Heart left ventricle (tissue), 16 donors: ENCODE data around the gene RABL6. TPM values are rescaled to one million over a fixed set of nuclear protein-coding genes. Genes with fewer than 3 reads are reported as not detected.

Experiments used
- ATAC-seq, 4 donors: fragments of 200-7000 bp; cut with Tn5 transposase; one replicate each; pipeline ENCODE4 v1.9.1; 2020 to 2022; ENCODE audit warnings: moderate library complexity in 4 of 4, mild to moderate bottlenecking in 3 of 4, moderate number of reproducible peaks in 1 of 4
- DNase-seq, 5 donors: peaks; one replicate each; pipeline ENCODE4 v3.0.0-alpha.2; 2020
- H3K27ac ChIP-seq, 12 donors: fragments of 200-600 bp; sonication (generic) in 4 of 12; one replicate each; pipeline versions ENCODE4 v1.5.0 to v1.8.0; 2016 to 2022; ENCODE audit warnings: mild to moderate bottlenecking in 2 of 12
- H3K27me3 ChIP-seq, 9 donors: fragments of 200-600 bp; sonication (generic) in 2 of 9; one replicate each; pipeline versions ENCODE4 v1.5.1 to v1.8.0; 2016 to 2022; ENCODE audit warnings: mild to moderate bottlenecking in 3 of 9
- H3K36me3 ChIP-seq, 9 donors: fragments of 200-600 bp; sonication (generic) in 2 of 9; one replicate each; pipeline versions ENCODE4 v1.5.0 to v1.8.0; 2018 to 2022; ENCODE audit warnings: mild to moderate bottlenecking in 2 of 9
- H3K4me1 ChIP-seq, 12 donors: fragments of 200-600 bp; sonication (generic) in 4 of 12; one replicate each; pipeline versions ENCODE4 v1.5.0 to v1.8.0; 2016 to 2022; ENCODE audit warnings: mild to moderate bottlenecking in 3 of 12
- H3K4me3 ChIP-seq, 12 donors: fragments of 200-600 bp; sonication (generic) in 4 of 12; one replicate each; pipeline versions ENCODE4 v1.5.0 to v1.8.0; 2017 to 2022; ENCODE audit warnings: mild to moderate bottlenecking in 9 of 12, moderate library complexity in 4 of 12
- H3K9me3 ChIP-seq, 12 donors: fragments of 200-600 bp; sonication (generic) in 4 of 12; one replicate each; pipeline versions ENCODE4 v1.5.0 to v1.8.0; 2016 to 2022; ENCODE audit warnings: mild to moderate bottlenecking in 1 of 12
- POLR2A ChIP-seq, 2 donors: fragments of 450-650 bp; IDR thresholded peaks; one replicate each; pipeline ENCODE4 v1.6.1; 2017; ENCODE audit warnings: antibody characterized with exemption in 2 of 2, mild to moderate bottlenecking in 2 of 2, moderate library complexity in 2 of 2
- WGBS, 4 donors: extraction: QIAGEN DNeasy Blood & Tissue Kit in 2 of 4; methylation state at CpG; one replicate each; pipeline versions ENCODE4 v1.1.5 to v1.1.7; 2013 to 2018; 5-methylcytosine and 5-hydroxymethylcytosine counted together
- intact Hi-C, 10 donors: fragments of 100-400 bp; cut with DNase I; formaldehyde crosslinking; loops; one replicate each; pipeline versions ENCODE4 v1.11.1 to v1.14.2; 2022
- polyA plus RNA-seq, 2 donors: library from polyadenylated mRNA; stranded (reverse); fragments of 200-250 nt; gene quantifications; one replicate each; pipeline ENCODE4 v1.2.3, GENCODE V29; 2013
- total RNA-seq, 9 donors: library from RNA; depleted of rRNA in 2 of 9; stranded (reverse); fragments of >200 nt in 2 of 9; fragmentation: NEBNext Ultra II Directional in 3 of 9; extraction: Animal tissue kit (Norgen Biotek cat#: 25700) in 3 of 9; gene quantifications; one replicate each; pipeline versions ENCODE4 v1.1.0 to v1.2.4, GENCODE V29; 2016 to 2023
- TF ChIP-seq, protein P1 (sequence below), 12 donors: fragments of 200-600 bp; sonication (generic) in 4 of 12; IDR thresholded peaks; one replicate each; pipeline versions ENCODE4 v1.5.0 to v1.8.0; 2018 to 2022; ENCODE audit warnings: antibody characterized with exemption in 12 of 12, mild to moderate bottlenecking in 5 of 12
- donor health status: ischemic (EF 13 %, LVEDD 7.1; RV severe dilation, severe dysfunction).
- donor health status: healthy with polysubstance abuse.
- donor health status: DM: no; HTN: yes; CAD: no.
- donor health status: DM: no; HTN: no; CAD: no.
- donor health status: ischemic (EF 25% LVEDD 6.9; RV normal size, moderate dysfunction).
- donor health status: ischemic (EF 25% LVEDD 5.7; RV mildly dilated, moderate dysfunction).
- donor health status: healthy.
- donor health status: DM: yes; HTN: yes; CAD: no.
- donor health status: ischemic (EF 35%, LVEDD 5.7; RV mildly dilated, moderate dysfunction).
- donor health status: nonischemic (EF 11% LVEDD 7.7; RV severe dilation, severe dysfunction).
- donor health status: DM: yes; HTN: yes; CAD: no.
- donor health status: PGD.
- donor health status: ischemic (EF 29% LVEDD 5.4; RV normal size, mild dysfunction).
- donor health status: nonischemic (EF 23%, LVEDD 6.1; RV moderate dilation, normal function).

RABL6 gene
- total and polyA plus RNA-seq, 11 donors: 59.4 to 90.8 (median 71.6) TPM

DNA sequence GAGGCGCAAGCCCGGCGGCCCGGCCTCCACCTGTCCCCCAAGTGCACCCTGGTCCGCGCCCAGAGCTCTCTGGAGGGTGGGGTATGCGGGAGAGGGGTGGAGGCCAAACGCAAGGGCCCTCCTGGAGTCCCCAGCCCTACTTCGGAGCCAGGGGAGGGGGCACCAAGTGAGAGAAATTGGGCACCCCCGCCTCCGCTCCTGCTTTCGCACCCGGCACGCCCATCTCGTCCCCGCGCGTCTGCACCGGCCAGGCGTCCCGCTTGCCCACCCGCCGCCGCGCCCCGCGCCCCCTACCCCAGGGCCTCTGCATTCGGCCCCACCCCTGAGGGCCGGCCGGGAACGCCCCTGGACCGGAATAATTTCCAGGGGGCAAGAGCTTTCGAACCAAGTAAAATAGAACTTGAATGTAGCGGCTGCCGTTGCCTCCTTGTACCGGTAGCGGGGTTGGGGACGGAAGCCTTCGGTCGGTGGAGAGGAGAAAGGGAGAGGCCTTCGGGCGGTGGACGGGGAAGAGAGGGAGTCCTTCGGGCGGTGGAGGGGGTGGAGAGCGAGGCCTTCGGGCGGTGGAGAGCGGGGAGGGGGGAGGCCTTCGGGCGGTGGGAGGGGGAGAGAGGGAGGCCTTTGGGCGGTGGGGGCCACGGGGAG, 40.8 kb downstream of the RABL6 start:
- H3K27ac ChIP-seq: peak overlapping the region; percentile 59 to 97 (median 92)
- H3K4me1 ChIP-seq: peaks cover 10 to 68% (median 35%) of the 10 kb centered on the region in 12 donors
- peak overlapping the region; percentile 63 to 93 (median 84) for H3K4me3 ChIP-seq
- peak; percentile 15 to 41 (median 22) for ATAC-seq
- TF ChIP-seq, protein P1, sequence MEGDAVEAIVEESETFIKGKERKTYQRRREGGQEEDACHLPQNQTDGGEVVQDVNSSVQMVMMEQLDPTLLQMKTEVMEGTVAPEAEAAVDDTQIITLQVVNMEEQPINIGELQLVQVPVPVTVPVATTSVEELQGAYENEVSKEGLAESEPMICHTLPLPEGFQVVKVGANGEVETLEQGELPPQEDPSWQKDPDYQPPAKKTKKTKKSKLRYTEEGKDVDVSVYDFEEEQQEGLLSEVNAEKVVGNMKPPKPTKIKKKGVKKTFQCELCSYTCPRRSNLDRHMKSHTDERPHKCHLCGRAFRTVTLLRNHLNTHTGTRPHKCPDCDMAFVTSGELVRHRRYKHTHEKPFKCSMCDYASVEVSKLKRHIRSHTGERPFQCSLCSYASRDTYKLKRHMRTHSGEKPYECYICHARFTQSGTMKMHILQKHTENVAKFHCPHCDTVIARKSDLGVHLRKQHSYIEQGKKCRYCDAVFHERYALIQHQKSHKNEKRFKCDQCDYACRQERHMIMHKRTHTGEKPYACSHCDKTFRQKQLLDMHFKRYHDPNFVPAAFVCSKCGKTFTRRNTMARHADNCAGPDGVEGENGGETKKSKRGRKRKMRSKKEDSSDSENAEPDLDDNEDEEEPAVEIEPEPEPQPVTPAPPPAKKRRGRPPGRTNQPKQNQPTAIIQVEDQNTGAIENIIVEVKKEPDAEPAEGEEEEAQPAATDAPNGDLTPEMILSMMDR (IDR thresholded peaks at IDR 0.05): peak in 1 of 12 donors; percentile 2
- TF ChIP-seq POLR2A (IDR thresholded peaks at IDR 0.05): no peak
- intact Hi-C loops: loop anchor here in 9 of 10 donors (1.0 to 10.0 kb wide), 11 partner anchors 18 to 189 kb away; partner anchors contain the start of genes TMEM141 (in 6 of the 9), FBXW5 (in 5 of the 9), TRAF2 (in 3 of the 9) and C8G (in 2 of the 9)
- H3K36me3 ChIP-seq: peaks cover 0 to 15% (median 9%) of the 10 kb centered on the region in 9 donors
- H3K9me3 ChIP-seq: no peaks in the 10 kb centered on the region
- no peak for DNase-seq
- peaks cover 0 to 36% (median 15%) of the 10 kb centered on the region in 9 donors for H3K27me3 ChIP-seq
- 1 to 2% (median 1%) methylated on average over 16 to 53 of the region's 53 CpGs for WGBS, 4 donors

DNA sequence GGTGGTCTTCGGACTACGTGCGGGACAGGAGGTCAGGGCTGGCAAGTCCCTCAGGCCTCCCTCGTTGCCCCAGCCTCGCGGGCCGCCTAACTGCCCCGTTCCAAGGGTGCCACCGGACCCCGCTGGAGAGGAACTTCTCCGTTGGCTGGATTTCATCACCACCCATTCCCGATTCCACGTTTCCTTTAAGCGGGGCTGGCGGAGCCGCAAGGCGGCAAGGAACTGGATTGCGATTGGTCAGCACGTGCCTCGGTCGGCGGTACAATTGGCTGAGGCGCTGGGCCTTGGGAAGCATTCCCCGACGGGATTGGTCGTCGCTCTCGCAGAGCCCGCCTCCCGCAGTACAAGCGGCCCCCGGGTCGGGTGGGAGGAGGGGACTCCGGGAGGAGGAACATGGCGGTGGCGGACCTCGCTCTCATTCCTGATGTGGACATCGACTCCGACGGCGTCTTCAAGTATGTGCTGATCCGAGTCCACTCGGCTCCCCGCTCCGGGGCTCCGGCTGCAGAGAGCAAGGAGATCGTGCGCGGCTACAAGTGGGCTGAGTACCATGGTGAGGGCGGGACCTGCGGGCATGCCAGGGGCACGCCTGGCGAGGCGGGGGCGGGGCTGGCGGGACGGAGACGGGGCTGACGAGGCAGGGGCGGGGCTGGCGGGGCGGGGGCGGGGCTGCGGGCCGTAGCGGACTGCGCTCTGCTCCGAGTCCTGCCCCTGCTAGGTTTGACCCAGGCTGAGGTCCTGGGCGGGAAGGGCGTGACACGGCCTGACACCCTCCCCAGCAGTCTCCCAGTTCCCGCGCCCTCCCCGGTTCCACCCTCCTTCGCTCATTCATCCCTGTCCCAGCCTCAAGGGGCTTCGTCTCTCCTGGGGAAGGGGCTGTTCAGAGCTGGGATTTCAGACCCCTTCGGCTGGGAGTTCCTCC, 41.6 kb downstream of the RABL6 start, which contains the start of gene PHPT1:
TSS of gene PHPT1 (plus strand) at position 372 of the 922 bp plus-strand sequence. CDS start at position 394, 22 bp downstream.
- WGBS, 4 donors: 0 to 1% (median 0%) methylated on average over 33 to 77 of the region's 77 CpGs
- peak; percentile 84 to 94 (median 89) for ATAC-seq
- intact Hi-C loops: loop anchor here in 9 of 10 donors (1.0 to 10.0 kb wide), 11 partner anchors 18 to 188 kb away; partner anchors contain the start of genes TMEM141 (in 6 of the 9), FBXW5 (in 5 of the 9), TRAF2 (in 3 of the 9) and C8G (in 2 of the 9)
- Histone ChIP-seq H3K9me3 (no peaks in the 10 kb centered on the region), H3K4me1 (peaks cover 4 to 61% (median 27%) of the 10 kb centered on the region in 12 donors), H3K4me3 (peak within 1 kb of the TSS; percentile 63 to 93 (median 84)), H3K27me3 (peaks cover 0 to 28% (median 13%) of the 10 kb centered on the region in 9 donors), H3K27ac (peak within 1 kb of the TSS; percentile 80 to 97 (median 92)), H3K36me3 (peaks cover 0 to 15% (median 9%) of the 10 kb centered on the region in 9 donors)
- peak; percentile 99 for DNase-seq
- peak; percentile 71 to 85 for TF ChIP-seq POLR2A (IDR thresholded peaks at IDR 0.05)
- TF ChIP-seq, protein P1 (IDR thresholded peaks at IDR 0.05): no peak

DNA sequence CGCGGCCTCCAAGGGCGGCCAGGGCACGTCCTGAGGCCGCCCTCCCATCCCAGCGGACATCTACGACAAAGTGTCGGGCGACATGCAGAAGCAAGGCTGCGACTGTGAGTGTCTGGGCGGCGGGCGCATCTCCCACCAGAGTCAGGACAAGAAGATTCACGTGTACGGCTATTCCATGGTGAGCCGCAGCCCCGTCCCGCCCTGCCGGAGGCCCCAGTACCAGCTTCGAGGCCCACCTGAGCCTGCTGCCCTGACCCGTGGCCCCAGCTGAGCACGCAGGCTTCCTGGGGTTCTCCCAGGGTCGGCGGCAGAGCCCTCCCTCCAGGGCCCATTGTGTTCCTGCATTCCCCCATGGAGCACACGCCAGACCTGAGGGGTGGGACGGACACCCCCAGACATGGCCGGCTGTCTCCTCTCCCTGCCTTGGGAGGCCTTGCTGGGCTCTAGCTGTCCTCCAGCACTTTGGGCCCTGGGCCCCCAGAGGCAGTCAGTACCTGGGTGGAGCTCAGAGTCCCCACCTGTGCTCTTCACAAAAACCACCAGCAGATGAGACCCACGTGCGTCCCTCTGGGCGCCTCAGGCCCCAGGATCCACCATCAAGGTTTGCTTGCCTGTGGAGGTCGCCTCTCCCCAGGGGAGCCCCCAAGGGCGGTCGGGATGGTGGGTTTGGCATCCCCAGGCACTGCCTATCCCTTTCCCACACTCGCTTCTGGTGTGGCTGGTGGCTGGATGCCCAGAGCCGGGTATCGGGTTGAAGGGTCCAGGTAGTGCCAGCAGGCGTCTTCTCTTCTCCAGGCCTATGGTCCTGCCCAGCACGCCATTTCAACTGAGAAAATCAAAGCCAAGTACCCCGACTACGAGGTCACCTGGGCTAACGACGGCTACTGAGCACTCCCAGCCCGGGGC, 42.5 kb downstream of the RABL6 start:
- H3K27ac ChIP-seq: peak overlapping the region; percentile 80 to 97 (median 92)
- TF ChIP-seq POLR2A (IDR thresholded peaks at IDR 0.05): no peak
- TF ChIP-seq, protein P1 (IDR thresholded peaks at IDR 0.05): no peak
- H3K27me3 ChIP-seq: peaks cover 0 to 23% (median 11%) of the 10 kb centered on the region in 9 donors
- H3K9me3 ChIP-seq: no peaks in the 10 kb centered on the region
- H3K36me3 ChIP-seq: peaks cover 0 to 15% (median 9%) of the 10 kb centered on the region in 9 donors
- intact Hi-C loops: loop anchor here in 9 of 10 donors (1.0 to 10.0 kb wide), 11 partner anchors 17 to 187 kb away; partner anchors contain the start of genes FBXW5 (in 7 of the 9), TMEM141 (in 6 of the 9), TRAF2 (in 3 of the 9) and C8G (in 2 of the 9)
- ATAC-seq (no peak), DNase-seq (peak in 1 of 5 donors; percentile 67)
- WGBS, 4 donors: 28 to 39% (median 34%) methylated on average over 24 to 43 of the region's 43 CpGs
- peaks cover 4 to 59% (median 26%) of the 10 kb centered on the region in 12 donors for H3K4me1 ChIP-seq
- H3K4me3 ChIP-seq: peak overlapping the region; percentile 63 to 93 (median 84)
